PC-9 (cell line): ENCODE measurements around the gene RAD51D.

ENCODE experiments used
- CTCF ChIP-seq: fragments of 200-600 bp; sonication (generic); conservative IDR thresholded peaks from 2 replicates; pipeline ENCODE4 v1.6.1; 2017; ENCODE audit warnings: mixed run types, antibody characterized with exemption, mild to moderate bottlenecking, moderate library complexity
- EZH2 ChIP-seq: fragments of 200-600 bp; sonication (generic); IDR thresholded peaks from 2 replicates; pipeline ENCODE4 v1.8.0; 2017; ENCODE audit warnings: antibody characterized with exemption, low read depth

- no peak for TF ChIP-seq CTCF
- TF ChIP-seq EZH2, result no peak
Measured at GRCh38 chr17:35149941-35150340, 30.3 kb upstream of the RAD51D start.
